K562 (cell line): Measurements from ENCODE around the gene CKMT2. TPM values are rescaled to one million over a fixed set of nuclear protein-coding genes. Genes with fewer than 3 reads are reported as not detected.
A peak's percentile ranks its signal among the peaks of the same experiment; 100 is the strongest.

Experiments
- ATAC-seq: fragments of 200-7000 bp; cut with Tn5 transposase; 3 replicates; pipeline ENCODE4 v1.9.1; 2020; ENCODE audit warnings: moderate library complexity
- BruUV-seq: library from RNA; stranded (reverse); fragments of 400-500 nt; replicated peaks from 2 replicates; lab custom pipeline; 2021; lab: Mats Ljungman, UMichigan
- CTCF ChIA-PET: fragments of 300-600 bp; formaldehyde crosslinking; extraction: SDS; loops from one replicate; lab custom pipeline; 2021; ENCODE audit warnings: low intra/inter-chr PET ratio; lab: Yijun Ruan, JAX
- POLR2A ChIA-PET: fragments of 300-600, 350-650 bp; sonication (Branson Sonifier 250); formaldehyde crosslinking; extraction: SDS; loops from one replicate; lab custom pipeline; 2021; ENCODE audit warnings: antibody characterized with exemption, inconsistent platforms; lab: Yijun Ruan, JAX
- DNase-seq, 4 experiments: peaks; one replicate each; pipeline versions ENCODE4 v3.0.0 to v3.0.0-alpha.2; 2011 to 2018; ENCODE audit warnings: low spot score in 3 of 4, mixed read lengths in 3 of 4; ENCODE audit errors: extremely low read depth in 1 of 4
- FAIRE-seq: peaks from 2 replicates; lab custom pipeline; 2011; peaks lifted over from hg19 to GRCh38; lab: Jason Lieb, UNC
- H2AFZ ChIP-seq: 2 replicates; pipeline ENCODE4 v1.6.0; 2011; ENCODE audit warnings: low read depth, low read length, control low read depth, inconsistent platforms
- H3K27ac ChIP-seq: fragments of 200-600 bp; 3 replicates; pipeline ENCODE4 v1.8.0; 2011; ENCODE audit warnings: low read depth, mild to moderate bottlenecking, control low read depth, inconsistent platforms, low read length, moderate library complexity, mixed read lengths; ENCODE audit errors: extremely low read depth
- H3K27me3 ChIP-seq, 2 experiments: fragments of 300-600 bp in 1 of 2; 2 replicates in 1 of 2; 3 replicates in 1 of 2; pipeline versions ENCODE4 v1.6.0 to v1.8.0; 2011; ENCODE audit warnings: inconsistent platforms in 2 of 2, low read length in 2 of 2, mild to moderate bottlenecking in 1 of 2, mixed read lengths in 1 of 2, moderate library complexity in 1 of 2; ENCODE audit not compliant: control insufficient read depth in 2 of 2, insufficient read depth in 2 of 2
- H3K36me3 ChIP-seq: fragments of 300-600 bp; 3 replicates; pipeline ENCODE4 v1.8.0; 2011; ENCODE audit warnings: mild to moderate bottlenecking, low read length, inconsistent platforms; ENCODE audit not compliant: control insufficient read depth, insufficient read depth
- H3K4me1 ChIP-seq, 2 experiments: fragments of 200-600 bp in 1 of 2; replicated peaks in 1 of 2; 2 replicates in 1 of 2; 3 replicates in 1 of 2; pipeline versions ENCODE4 v1.5.1 to v1.8.0; 2011; ENCODE audit warnings: inconsistent platforms in 2 of 2, low read length in 2 of 2, mild to moderate bottlenecking in 1 of 2, mixed read lengths in 1 of 2, moderate library complexity in 1 of 2; ENCODE audit not compliant: control insufficient read depth in 2 of 2, insufficient read depth in 2 of 2
- H3K4me2 ChIP-seq: 2 replicates; pipeline ENCODE4 v1.6.1; 2011; ENCODE audit warnings: low read length, control low read depth, inconsistent platforms, mixed read lengths; ENCODE audit not compliant: insufficient read depth
- H3K4me3 ChIP-seq: fragments of 200-600 bp; sonication (generic), shearing (Covaris generic); 2 replicates; pipeline ENCODE4 v1.5.1; 2016; ENCODE audit warnings: control low read depth, inconsistent platforms
- H3K79me2 ChIP-seq: fragments of 200-600 bp; 3 replicates; pipeline ENCODE4 v1.8.0; 2011; ENCODE audit warnings: low read length, inconsistent platforms; ENCODE audit not compliant: control insufficient read depth, insufficient read depth
- H3K9ac ChIP-seq, 2 experiments: 2 replicates each; pipeline versions ENCODE4 v1.6.0 to v1.6.1; 2011; ENCODE audit warnings: low read depth in 2 of 2, low read length in 2 of 2, control low read depth in 1 of 2, inconsistent platforms in 1 of 2, mild to moderate bottlenecking in 1 of 2, mixed read lengths in 1 of 2; ENCODE audit not compliant: insufficient read depth in 1 of 2
- H3K9me1 ChIP-seq: one replicate; pipeline ENCODE4 v1.6.0; 2011; ENCODE audit warnings: inconsistent platforms, mild to moderate bottlenecking, low read length, moderate library complexity; ENCODE audit not compliant: control insufficient read depth, insufficient read depth
- H3K9me3 ChIP-seq: replicated peaks from 2 replicates; pipeline ENCODE4 v1.5.1; 2011; ENCODE audit warnings: low read depth, low read length, inconsistent platforms; ENCODE audit not compliant: control insufficient read depth, insufficient read depth
- H4K20me1 ChIP-seq: replicated peaks from 2 replicates; pipeline ENCODE4 v1.6.1; 2011; ENCODE audit warnings: low read length, inconsistent platforms, mixed read lengths; ENCODE audit not compliant: control insufficient read depth, insufficient read depth
- ESRRA ChIP-seq: fragments of 450-650 bp; IDR thresholded peaks from 2 replicates; pipeline ENCODE4 v1.6.1; 2014; ENCODE audit warnings: low read depth, mild to moderate bottlenecking, moderate library complexity, borderline replicate concordance
- KLF16 ChIP-seq: IDR thresholded peaks from 2 replicates; pipeline ENCODE4 v1.6.1; 2016; ENCODE audit warnings: antibody characterized with exemption
- MAFK ChIP-seq: IDR thresholded peaks from 2 replicates; pipeline ENCODE4 v1.6.1; 2011; ENCODE audit warnings: low read length, improper control_type of control experiment
- RAD21 ChIP-seq, 2 experiments: fragments of 250-450 bp in 1 of 2; fragments of 450-650 bp in 1 of 2; sonication (Bioruptor Pico) in 1 of 2; formaldehyde crosslinking in 1 of 2; IDR thresholded peaks in 1 of 2; conservative IDR thresholded peaks in 1 of 2; 2 replicates each; pipeline versions ENCODE4 v1.4.0 to v1.8.0; 2020 to 2022; ENCODE audit warnings: mild to moderate bottlenecking in 2 of 2, moderate library complexity in 1 of 2
- ZC3H4 ChIP-seq: sonication (generic); formaldehyde crosslinking; IDR thresholded peaks from 2 replicates; pipeline ENCODE4 v1.9.0; 2021; ENCODE audit warnings: missing genetic modification reagents, borderline replicate concordance
- ZNF384 ChIP-seq: IDR thresholded peaks from 2 replicates; pipeline ENCODE4 v1.6.1; 2012; ENCODE audit warnings: low read depth, low read length, improper control_type of control experiment
- WGBS: fragments of 100-300 bp; shearing (Covaris generic); methylation state at CpG from one replicate; pipeline ENCODE4 v1.1.6; 2016; ENCODE audit warnings: low coverage, mixed read lengths; ENCODE audit not compliant: insufficient coverage; ENCODE audit errors: missing lambda C conversion rate; 5-methylcytosine and 5-hydroxymethylcytosine counted together
- in situ Hi-C: fragments of 300-500 bp; cut with MboI; formaldehyde crosslinking; loops from 4 replicates; pipeline ENCODE4 v1.15.0; 2018; ENCODE audit warnings: inconsistent platforms, mixed read lengths
- intact Hi-C: fragments of 100-400 bp; cut with micrococcal nuclease; formaldehyde crosslinking; loops from 2 replicates; pipeline ENCODE4 v1.14.2; 2022
- polyA plus RNA-seq, 8 experiments: library from polyadenylated mRNA; depleted of rRNA in 4 of 8; stranded (reverse) in 5 of 8; unstranded in 3 of 8; fragments of >200 nt; fragmentation: Nextera tagmentation in 2 of 8; fragmentation: Illumina TruSeq in 1 of 8; extraction: Ambion mirVana in 2 of 8; extraction: Trizol in 1 of 8; gene quantifications; 2 replicates each; pipeline versions ENCODE4 v1.2.1 to v1.2.3, GENCODE V29; 2011 to 2014; ENCODE audit warnings: inconsistent platforms in 1 of 8, missing spikeins in 1 of 8
- total RNA-seq, 7 experiments: library from RNA; depleted of rRNA in 6 of 7; stranded (reverse); fragments of >200 nt in 6 of 7; fragmentation: Illumina TruSeq in 2 of 7; extraction: Trizol in 2 of 7; gene quantifications; 2 replicates each; pipeline versions ENCODE4 v1.2.1 to v1.2.3, GENCODE V29; 2011 to 2021; ENCODE audit warnings: low replicate concordance in 1 of 7
- TF ChIP-seq, protein P1 (sequence below): fragments of 450-650 bp; IDR thresholded peaks from one replicate; pipeline ENCODE4 v1.6.1; 2018; ENCODE audit warnings: mild to moderate bottlenecking, moderate library complexity; ENCODE audit not compliant: partially characterized antibody

The CKMT2 gene
- total and polyA plus RNA-seq, 9 of the 15 experiments (the other 6 are each of a cell fraction or from before 2014, with no cell fraction given) = 0.03 TPM; not detected in 8

DNA sequence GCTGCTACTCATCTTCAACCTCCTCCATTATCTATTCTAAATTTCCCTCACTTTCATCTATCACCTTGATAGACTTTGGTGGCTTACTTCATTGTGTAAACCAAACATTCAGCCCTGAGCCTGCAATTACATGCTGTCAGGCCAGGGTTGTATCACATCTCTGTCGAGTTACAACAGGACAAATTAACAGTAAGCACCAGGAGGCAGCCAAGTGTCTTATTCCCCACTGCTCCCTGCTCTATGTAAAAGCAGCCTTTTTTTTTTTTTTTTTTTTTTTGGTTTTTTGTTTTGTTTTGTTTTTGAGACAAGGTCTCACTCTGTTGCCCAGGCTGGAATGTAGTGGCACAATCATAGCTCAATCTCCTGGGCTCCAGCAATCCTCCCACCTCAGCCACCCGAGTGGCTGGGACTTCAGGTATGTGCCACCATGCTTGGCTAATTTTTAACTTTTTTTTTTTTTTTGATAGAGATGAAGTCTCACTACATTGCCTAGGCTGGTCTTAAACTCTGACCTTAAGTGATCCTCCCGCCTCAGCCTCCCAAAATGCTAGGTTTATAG is 53.0 kb downstream of the CKMT2 start:
- Histone ChIP-seq H3K9me3 (no peaks in the 10 kb centered on the region), H4K20me1 (no peaks in the 10 kb centered on the region), H3K9me1 (no peaks in the 10 kb centered on the region), H3K36me3 (no peaks in the 10 kb centered on the region), H3K4me1 (no peaks in the 10 kb centered on the region; a peak in 1 of 5 replicates), H3K4me3 (no peak overlapping the region), H2AFZ (no peak overlapping the region), H3K27ac (no peak overlapping the region), H3K4me2 (no peak overlapping the region), H3K79me2 (no peaks in the 10 kb centered on the region; the same call in 2 of the 3 replicates), H3K9ac (no peak overlapping the region), H3K27me3 (no peaks in the 10 kb centered on the region)
- no peak for DNase-seq
- POLR2A ChIA-PET = no interaction called here
- WGBS = 78% methylated on average over 3 of the region's 3 CpGs
- CTCF ChIA-PET = no interaction called here
- ATAC-seq = no peak
- intact Hi-C loops = no loop called here
- TF ChIP-seq ZC3H4 (no peak), KLF16 (no peak), MAFK (no peak), RAD21 (CRISPR knock-in tag; conservative IDR thresholded peaks at IDR 0.05 in 1 of 2, IDR thresholded peaks at IDR 0.05 in 1 of 2) (no peak), ESRRA (no peak), ZNF384 (peak; percentile 47)
- TF ChIP-seq, protein P1, sequence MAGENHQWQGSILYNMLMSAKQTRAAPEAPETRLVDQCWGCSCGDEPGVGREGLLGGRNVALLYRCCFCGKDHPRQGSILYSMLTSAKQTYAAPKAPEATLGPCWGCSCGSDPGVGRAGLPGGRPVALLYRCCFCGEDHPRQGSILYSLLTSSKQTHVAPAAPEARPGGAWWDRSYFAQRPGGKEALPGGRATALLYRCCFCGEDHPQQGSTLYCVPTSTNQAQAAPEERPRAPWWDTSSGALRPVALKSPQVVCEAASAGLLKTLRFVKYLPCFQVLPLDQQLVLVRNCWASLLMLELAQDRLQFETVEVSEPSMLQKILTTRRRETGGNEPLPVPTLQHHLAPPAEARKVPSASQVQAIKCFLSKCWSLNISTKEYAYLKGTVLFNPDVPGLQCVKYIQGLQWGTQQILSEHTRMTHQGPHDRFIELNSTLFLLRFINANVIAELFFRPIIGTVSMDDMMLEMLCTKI = no peak
- in situ Hi-C loops = no loop called here
- FAIRE-seq = no peak
- BruUV-seq = no TSS peak
